GM12878 (cell line): Measurements from ENCODE around the gene ZNF581. TPM values are rescaled to one million over a fixed set of nuclear protein-coding genes. Genes with fewer than 3 reads are reported as not detected.
A peak's percentile ranks its signal among the peaks of the same experiment; 100 is the strongest.

Source experiments
- BACH1 ChIP-seq: fragments of 450-650 bp; IDR thresholded peaks from 2 replicates; pipeline ENCODE4 v1.6.1; 2017; ENCODE audit warnings: mild to moderate bottlenecking, borderline replicate concordance
- BHLHE40 ChIP-seq, 2 experiments: fragments of 450-650 bp in 1 of 2; IDR thresholded peaks; 2 replicates each; pipeline ENCODE4 v1.6.1; 2011 to 2017; ENCODE audit warnings: low read depth in 2 of 2, borderline replicate concordance in 1 of 2, improper control_type of control experiment in 1 of 2, low read length in 1 of 2, mild to moderate bottlenecking in 1 of 2
- CHD2 ChIP-seq: IDR thresholded peaks from 2 replicates; pipeline ENCODE4 v1.6.1; 2011; ENCODE audit warnings: low read depth, low read length, improper control_type of control experiment, borderline replicate concordance
- CREM ChIP-seq: IDR thresholded peaks from 2 replicates; pipeline ENCODE4 v1.6.1; 2014; ENCODE audit warnings: antibody characterized with exemption, low read depth
- DPF2 ChIP-seq: fragments of 450-650 bp; IDR thresholded peaks from 2 replicates; pipeline ENCODE4 v1.6.1; 2017; ENCODE audit warnings: mild to moderate bottlenecking
- LARP7 ChIP-seq: fragments of 450-650 bp; IDR thresholded peaks from 2 replicates; pipeline ENCODE4 v1.6.1; 2017; ENCODE audit warnings: mild to moderate bottlenecking
- MEF2A ChIP-seq: IDR thresholded peaks from 2 replicates; pipeline ENCODE4 v1.6.1; 2011; ENCODE audit warnings: low read depth, mild to moderate bottlenecking, low read length, moderate library complexity; ENCODE audit not compliant: insufficient read depth
- MXI1 ChIP-seq: fragments of 150-350 bp; IDR thresholded peaks from 2 replicates; pipeline ENCODE4 v1.6.1; 2011; ENCODE audit warnings: low read depth, mild to moderate bottlenecking, inconsistent platforms, low read length, improper control_type of control experiment
- NFXL1 ChIP-seq: fragments of 450-650 bp; IDR thresholded peaks from 2 replicates; pipeline ENCODE4 v1.6.1; 2017; ENCODE audit warnings: antibody characterized with exemption, mild to moderate bottlenecking, borderline replicate concordance
- NR2F1 ChIP-seq: fragments of 450-650 bp; conservative IDR thresholded peaks from 2 replicates; pipeline ENCODE4 v1.6.1; 2017; ENCODE audit warnings: mild to moderate bottlenecking
- POLR2A ChIP-seq: IDR thresholded peaks from 2 replicates; pipeline ENCODE4 v1.6.1; 2011; ENCODE audit warnings: low read depth, mild to moderate bottlenecking, low read length
- POLR2AphosphoS2 ChIP-seq: IDR thresholded peaks from 2 replicates; pipeline ENCODE4 v1.6.1; 2011; ENCODE audit warnings: low read depth, mild to moderate bottlenecking, low read length, improper control_type of control experiment, moderate library complexity
- SIX5 ChIP-seq: IDR thresholded peaks from 2 replicates; pipeline ENCODE4 v1.6.1; 2011; ENCODE audit warnings: mild to moderate bottlenecking, low read depth, low read length, moderate library complexity; ENCODE audit not compliant: severe bottlenecking
- SRF ChIP-seq, 2 experiments: IDR thresholded peaks; 2 replicates each; pipeline ENCODE4 v1.6.1; 2011; ENCODE audit warnings: low read depth in 2 of 2, low read length in 2 of 2, mild to moderate bottlenecking in 1 of 2, moderate library complexity in 1 of 2
- STAT1 ChIP-seq: fragments of 450-650 bp; conservative IDR thresholded peaks from 2 replicates; pipeline ENCODE4 v1.6.1; 2014; ENCODE audit warnings: antibody characterized with exemption, mild to moderate bottlenecking
- polyA plus RNA-seq, 11 experiments: library from polyadenylated mRNA; depleted of rRNA in 4 of 11; unstranded in 6 of 11; stranded (reverse) in 5 of 11; fragments of >200 nt; fragmentation: Nextera tagmentation in 4 of 11; fragmentation: Illumina TruSeq in 1 of 11; extraction: Ambion mirVana in 4 of 11; extraction: Trizol in 1 of 11; gene quantifications; 1 replicate in 1 of 11; 2 replicates in 10 of 11; pipeline versions ENCODE4 v1.2.1 to v1.2.3, GENCODE V29; 2011 to 2016; ENCODE audit warnings: inconsistent platforms in 2 of 11, missing spikeins in 2 of 11, low read depth in 1 of 11
- total RNA-seq, 4 experiments: library from RNA; depleted of rRNA in 3 of 4; stranded (reverse); fragments of >200 nt in 3 of 4; fragmentation: Illumina TruSeq in 1 of 4; extraction: Trizol in 1 of 4; gene quantifications; 2 replicates each; pipeline versions ENCODE4 v1.2.1 to v1.2.3, GENCODE V29; 2013 to 2021
- TF ChIP-seq, protein P1 (sequence below): fragments of 450-650 bp; IDR thresholded peaks from 2 replicates; pipeline ENCODE4 v1.6.1; 2017; ENCODE audit warnings: mild to moderate bottlenecking, moderate library complexity
- TF ChIP-seq, protein P2 (sequence below): IDR thresholded peaks from 2 replicates; pipeline ENCODE4 v1.6.1; 2012; ENCODE audit warnings: low read length, inconsistent platforms
- TF ChIP-seq, protein P3 (sequence below): fragments of 450-650 bp; IDR thresholded peaks from 2 replicates; pipeline ENCODE4 v1.6.1; 2016; ENCODE audit warnings: mild to moderate bottlenecking, moderate library complexity, borderline replicate concordance
- TF ChIP-seq, protein P4 (sequence below): fragments of 450-650 bp; IDR thresholded peaks from 2 replicates; pipeline ENCODE4 v1.6.1; 2016; ENCODE audit warnings: mild to moderate bottlenecking

The ZNF581 gene
- total and polyA plus RNA-seq, 10 of the 15 experiments (the other 5 are each of a cell fraction or from before 2014, with no cell fraction given): 4.7 to 45.4 (median 22.2) TPM

DNA sequence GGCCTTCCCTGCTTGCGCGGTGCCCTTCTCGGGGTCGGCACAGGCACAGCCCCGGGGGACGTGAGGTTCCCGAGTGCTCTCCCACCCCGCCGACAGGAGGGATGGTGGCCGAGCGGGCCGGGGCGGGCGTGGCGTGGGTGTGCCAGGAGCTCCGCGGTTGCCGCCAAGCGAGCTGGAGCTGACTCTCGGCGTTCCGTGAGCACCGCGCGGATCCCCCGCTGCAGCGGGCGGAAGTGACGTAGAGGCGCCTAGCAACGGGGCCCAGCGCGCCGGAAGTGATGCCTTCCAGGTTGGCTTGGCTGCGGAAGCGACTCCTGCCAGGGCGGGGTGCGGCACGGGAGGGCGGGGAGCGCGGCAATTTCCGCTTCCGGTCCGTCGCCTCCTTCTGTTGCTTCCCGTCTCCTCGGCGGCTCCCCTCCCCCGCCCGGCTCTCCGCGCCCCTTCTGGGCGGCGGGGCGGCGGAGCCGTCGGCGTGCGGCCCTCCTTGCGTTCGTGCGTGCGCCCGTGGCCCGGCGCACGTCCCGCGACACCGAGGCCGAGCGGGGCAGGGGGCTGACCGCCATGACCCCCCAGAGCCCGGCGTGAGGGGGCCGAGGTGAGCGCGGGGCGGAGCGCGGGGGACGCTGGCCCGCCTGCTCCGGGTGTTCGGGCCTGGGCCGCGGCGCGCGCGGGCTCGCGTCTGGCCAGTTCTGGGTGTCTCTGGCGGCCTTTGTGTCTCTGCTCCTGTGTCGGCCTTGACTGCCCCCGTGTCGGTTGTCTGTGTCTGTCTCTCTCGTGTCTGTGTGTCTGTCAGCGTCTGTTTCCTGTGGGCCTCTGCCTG lies 31.6 kb downstream of the ZNF581 start, which contains the start of gene EPN1 (continued):
- peak; percentile 88 for TF ChIP-seq DPF2
- TF ChIP-seq CREM: peak; percentile 97
- peak; percentile 91 for TF ChIP-seq NR2F1
- TF ChIP-seq SIX5: peak; percentile 30
- TF ChIP-seq, protein P1, sequence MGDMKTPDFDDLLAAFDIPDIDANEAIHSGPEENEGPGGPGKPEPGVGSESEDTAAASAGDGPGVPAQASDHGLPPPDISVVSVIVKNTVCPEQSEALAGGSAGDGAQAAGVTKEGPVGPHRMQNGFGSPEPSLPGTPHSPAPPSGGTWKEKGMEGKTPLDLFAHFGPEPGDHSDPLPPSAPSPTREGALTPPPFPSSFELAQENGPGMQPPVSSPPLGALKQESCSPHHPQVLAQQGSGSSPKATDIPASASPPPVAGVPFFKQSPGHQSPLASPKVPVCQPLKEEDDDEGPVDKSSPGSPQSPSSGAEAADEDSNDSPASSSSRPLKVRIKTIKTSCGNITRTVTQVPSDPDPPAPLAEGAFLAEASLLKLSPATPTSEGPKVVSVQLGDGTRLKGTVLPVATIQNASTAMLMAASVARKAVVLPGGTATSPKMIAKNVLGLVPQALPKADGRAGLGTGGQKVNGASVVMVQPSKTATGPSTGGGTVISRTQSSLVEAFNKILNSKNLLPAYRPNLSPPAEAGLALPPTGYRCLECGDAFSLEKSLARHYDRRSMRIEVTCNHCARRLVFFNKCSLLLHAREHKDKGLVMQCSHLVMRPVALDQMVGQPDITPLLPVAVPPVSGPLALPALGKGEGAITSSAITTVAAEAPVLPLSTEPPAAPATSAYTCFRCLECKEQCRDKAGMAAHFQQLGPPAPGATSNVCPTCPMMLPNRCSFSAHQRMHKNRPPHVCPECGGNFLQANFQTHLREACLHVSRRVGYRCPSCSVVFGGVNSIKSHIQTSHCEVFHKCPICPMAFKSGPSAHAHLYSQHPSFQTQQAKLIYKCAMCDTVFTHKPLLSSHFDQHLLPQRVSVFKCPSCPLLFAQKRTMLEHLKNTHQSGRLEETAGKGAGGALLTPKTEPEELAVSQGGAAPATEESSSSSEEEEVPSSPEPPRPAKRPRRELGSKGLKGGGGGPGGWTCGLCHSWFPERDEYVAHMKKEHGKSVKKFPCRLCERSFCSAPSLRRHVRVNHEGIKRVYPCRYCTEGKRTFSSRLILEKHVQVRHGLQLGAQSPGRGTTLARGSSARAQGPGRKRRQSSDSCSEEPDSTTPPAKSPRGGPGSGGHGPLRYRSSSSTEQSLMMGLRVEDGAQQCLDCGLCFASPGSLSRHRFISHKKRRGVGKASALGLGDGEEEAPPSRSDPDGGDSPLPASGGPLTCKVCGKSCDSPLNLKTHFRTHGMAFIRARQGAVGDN: peak; percentile 79
- TF ChIP-seq POLR2AphosphoS2: peak; percentile 91
- TF ChIP-seq BHLHE40 (IDR thresholded peaks at IDR 0.05; ENCODE audit: borderline replicate concordance in 1 of 2, low read depth in 2 of 2, low read length in 1 of 2): peak; percentile 88 to 96
- peak; percentile 53 to 72; a peak in 3 of 4 replicates for TF ChIP-seq SRF (IDR thresholded peaks at IDR 0.05; ENCODE audit: low read depth in 2 of 2, low read length in 2 of 2)
- 0 out of 2 replicates have a peak, but pooled peaks have one; percentile 61 for TF ChIP-seq NFXL1
- peak; percentile 72 for TF ChIP-seq POLR2A
- TF ChIP-seq MXI1: peak; percentile 83
- TF ChIP-seq, protein P2, sequence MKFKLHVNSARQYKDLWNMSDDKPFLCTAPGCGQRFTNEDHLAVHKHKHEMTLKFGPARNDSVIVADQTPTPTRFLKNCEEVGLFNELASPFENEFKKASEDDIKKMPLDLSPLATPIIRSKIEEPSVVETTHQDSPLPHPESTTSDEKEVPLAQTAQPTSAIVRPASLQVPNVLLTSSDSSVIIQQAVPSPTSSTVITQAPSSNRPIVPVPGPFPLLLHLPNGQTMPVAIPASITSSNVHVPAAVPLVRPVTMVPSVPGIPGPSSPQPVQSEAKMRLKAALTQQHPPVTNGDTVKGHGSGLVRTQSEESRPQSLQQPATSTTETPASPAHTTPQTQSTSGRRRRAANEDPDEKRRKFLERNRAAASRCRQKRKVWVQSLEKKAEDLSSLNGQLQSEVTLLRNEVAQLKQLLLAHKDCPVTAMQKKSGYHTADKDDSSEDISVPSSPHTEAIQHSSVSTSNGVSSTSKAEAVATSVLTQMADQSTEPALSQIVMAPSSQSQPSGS: peak; percentile 30; the same call in 1 of the 2 replicates
- TF ChIP-seq, protein P3, sequence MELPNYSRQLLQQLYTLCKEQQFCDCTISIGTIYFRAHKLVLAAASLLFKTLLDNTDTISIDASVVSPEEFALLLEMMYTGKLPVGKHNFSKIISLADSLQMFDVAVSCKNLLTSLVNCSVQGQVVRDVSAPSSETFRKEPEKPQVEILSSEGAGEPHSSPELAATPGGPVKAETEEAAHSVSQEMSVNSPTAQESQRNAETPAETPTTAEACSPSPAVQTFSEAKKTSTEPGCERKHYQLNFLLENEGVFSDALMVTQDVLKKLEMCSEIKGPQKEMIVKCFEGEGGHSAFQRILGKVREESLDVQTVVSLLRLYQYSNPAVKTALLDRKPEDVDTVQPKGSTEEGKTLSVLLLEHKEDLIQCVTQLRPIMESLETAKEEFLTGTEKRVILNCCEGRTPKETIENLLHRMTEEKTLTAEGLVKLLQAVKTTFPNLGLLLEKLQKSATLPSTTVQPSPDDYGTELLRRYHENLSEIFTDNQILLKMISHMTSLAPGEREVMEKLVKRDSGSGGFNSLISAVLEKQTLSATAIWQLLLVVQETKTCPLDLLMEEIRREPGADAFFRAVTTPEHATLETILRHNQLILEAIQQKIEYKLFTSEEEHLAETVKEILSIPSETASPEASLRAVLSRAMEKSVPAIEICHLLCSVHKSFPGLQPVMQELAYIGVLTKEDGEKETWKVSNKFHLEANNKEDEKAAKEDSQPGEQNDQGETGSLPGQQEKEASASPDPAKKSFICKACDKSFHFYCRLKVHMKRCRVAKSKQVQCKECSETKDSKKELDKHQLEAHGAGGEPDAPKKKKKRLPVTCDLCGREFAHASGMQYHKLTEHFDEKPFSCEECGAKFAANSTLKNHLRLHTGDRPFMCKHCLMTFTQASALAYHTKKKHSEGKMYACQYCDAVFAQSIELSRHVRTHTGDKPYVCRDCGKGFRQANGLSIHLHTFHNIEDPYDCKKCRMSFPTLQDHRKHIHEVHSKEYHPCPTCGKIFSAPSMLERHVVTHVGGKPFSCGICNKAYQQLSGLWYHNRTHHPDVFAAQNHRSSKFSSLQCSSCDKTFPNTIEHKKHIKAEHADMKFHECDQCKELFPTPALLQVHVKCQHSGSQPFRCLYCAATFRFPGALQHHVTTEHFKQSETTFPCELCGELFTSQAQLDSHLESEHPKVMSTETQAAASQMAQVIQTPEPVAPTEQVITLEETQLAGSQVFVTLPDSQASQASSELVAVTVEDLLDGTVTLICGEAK: peak; percentile 94
- 0 out of 2 replicates have a peak, but pooled peaks have one; percentile 26 for TF ChIP-seq MEF2A
- TF ChIP-seq LARP7: peak; percentile 97
- peak; percentile 83 for TF ChIP-seq CHD2
- TF ChIP-seq STAT1: 0 out of 2 replicates have a peak, but pooled peaks have one; percentile 52
- TF ChIP-seq, protein P4, sequence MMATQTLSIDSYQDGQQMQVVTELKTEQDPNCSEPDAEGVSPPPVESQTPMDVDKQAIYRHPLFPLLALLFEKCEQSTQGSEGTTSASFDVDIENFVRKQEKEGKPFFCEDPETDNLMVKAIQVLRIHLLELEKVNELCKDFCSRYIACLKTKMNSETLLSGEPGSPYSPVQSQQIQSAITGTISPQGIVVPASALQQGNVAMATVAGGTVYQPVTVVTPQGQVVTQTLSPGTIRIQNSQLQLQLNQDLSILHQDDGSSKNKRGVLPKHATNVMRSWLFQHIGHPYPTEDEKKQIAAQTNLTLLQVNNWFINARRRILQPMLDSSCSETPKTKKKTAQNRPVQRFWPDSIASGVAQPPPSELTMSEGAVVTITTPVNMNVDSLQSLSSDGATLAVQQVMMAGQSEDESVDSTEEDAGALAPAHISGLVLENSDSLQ: peak; percentile 54
- peak; percentile 62 for TF ChIP-seq BACH1
